K562 treated with DMSO at 1 percent for 12 hours (cell line): ENCODE data around the gene MAGEB10. TPM values are rescaled to one million over a fixed set of nuclear protein-coding genes. Genes with fewer than 3 reads are reported as not detected.

Experiments
- total RNA-seq: library from RNA; unstranded; fragments of 300-600 nt; gene quantifications from 2 replicates; pipeline ENCODE4 v1.2.3, GENCODE V29; 2022; ENCODE audit not compliant: insufficient read depth

The MAGEB10 gene, protein sequence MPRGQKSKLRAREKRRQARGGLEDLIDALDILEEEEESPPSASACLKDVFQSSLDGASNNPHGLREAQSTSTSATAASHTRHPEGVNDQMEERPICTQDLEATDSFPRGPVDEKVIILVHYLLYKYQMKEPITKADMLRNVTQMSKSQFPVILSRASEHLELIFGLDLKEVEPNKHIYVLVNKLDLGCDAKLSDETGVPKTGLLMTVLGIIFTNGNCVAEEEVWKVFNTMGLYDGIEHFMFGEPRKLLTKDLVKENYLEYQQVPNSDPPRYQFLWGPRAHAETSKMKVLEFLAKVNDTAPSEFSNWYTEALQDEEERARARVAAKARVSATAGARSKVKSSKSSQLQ
- total RNA-seq = 0.67 and 1.2 TPM in 2 replicates

DNA sequence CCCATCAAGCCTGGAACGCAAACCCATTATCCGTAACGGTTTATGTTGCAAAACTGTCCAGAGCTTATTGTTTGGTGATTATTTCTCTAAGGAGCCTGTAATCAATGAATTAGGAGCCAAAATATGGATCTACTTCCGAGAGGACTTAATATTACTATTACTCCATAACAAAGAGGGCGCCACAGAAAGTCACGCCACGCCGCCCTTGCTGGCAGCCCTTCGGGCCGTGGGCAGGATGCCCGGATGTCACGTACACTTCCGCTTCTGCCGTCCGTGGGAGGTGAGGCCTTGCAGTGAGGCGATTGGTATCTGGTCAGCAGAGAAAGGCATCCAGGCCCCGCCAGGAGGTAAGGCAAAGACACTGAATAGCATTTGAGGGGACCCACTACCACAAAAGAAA lies at the start of gene MAGEB10:
TSS of gene MAGEB10 (plus strand) at position 301 of the 400 bp plus-strand sequence. CDS start 13,317 bp downstream, outside the sequence.

Other genes starting within 250 kb of the MAGEB10 start
- not detected in 2 replicates for gene DCAF8L2, start 217.6 kb upstream of the MAGEB10 start, total RNA-seq
- gene DCAF8L1, start 173.5 kb downstream of the MAGEB10 start, total RNA-seq = not detected in 2 replicates